Measurements from ENCODE around the gene NOL7. TPM values are rescaled to one million over a fixed set of nuclear protein-coding genes. Genes with fewer than 3 reads are reported as not detected.

The NOL7 gene
- total RNA-seq, 1 experiment from 2014 or later = 44.5 TPM

DNA sequence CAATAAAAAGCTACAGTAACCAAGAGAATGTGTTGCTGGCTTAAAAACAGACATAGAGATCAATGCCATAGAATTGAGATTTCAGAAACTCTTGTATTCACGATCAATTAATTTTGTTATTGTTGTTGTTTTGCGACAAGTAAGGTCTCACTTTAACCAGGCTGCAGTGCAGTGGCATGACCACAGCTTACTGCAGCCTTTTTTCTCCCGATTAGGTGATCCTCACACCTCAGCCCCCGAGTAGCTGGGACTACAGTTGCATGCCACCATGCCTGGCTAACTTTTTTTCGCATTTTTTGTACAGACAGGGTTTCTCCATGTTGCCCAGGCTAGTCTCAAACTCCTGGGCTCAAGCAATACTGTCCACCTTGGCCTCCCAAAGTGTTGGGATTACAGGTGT is 54.3 kb downstream of the NOL7 start:
- H3K27ac Mint-ChIP-seq (ENCODE audit: unreplicated experiment) = no peak overlapping the region
- no peak for DNase-seq
- peaks cover 16% of the 10 kb centered on the region for H3K4me1 Mint-ChIP-seq (ENCODE audit: low read depth, unreplicated experiment)
- H3K9me3 Mint-ChIP-seq (ENCODE audit: low read depth, unreplicated experiment) = no peaks in the 10 kb centered on the region
- intact Hi-C loops (cut with micrococcal nuclease; ENCODE audit: unreplicated experiment) = no loop called here
- H3K4me3 Mint-ChIP-seq (ENCODE audit: low read depth, unreplicated experiment) = no peak overlapping the region
- TF ChIP-seq CTCF (IDR thresholded peaks at IDR 0.05; ENCODE audit: unreplicated experiment) = no peak
- no peaks in the 10 kb centered on the region for H3K27me3 Mint-ChIP-seq (ENCODE audit: unreplicated experiment)
- CTCF ChIA-PET = no interaction called here
- BruUV-seq (replicated peaks) = no TSS peak
- no peaks in the 10 kb centered on the region for H3K36me3 Mint-ChIP-seq (ENCODE audit: insufficient read depth, unreplicated experiment)

Other genes with a start within 250 kb of the NOL7 start
- 8.7 and 9.5 TPM in 2 replicates for gene GFOD1, start 127.7 kb upstream of the NOL7 start, total RNA-seq (2022)
- 13.5 and 15.1 TPM in 2 replicates for gene SIRT5, start 40.7 kb upstream of the NOL7 start, total RNA-seq (2022)
- gene RANBP9, start 96.5 kb downstream of the NOL7 start, total RNA-seq (2022) = 17.8 and 20.4 TPM in 2 replicates
- gene MCUR1, start 199.2 kb downstream of the NOL7 start, total RNA-seq (2022) = 16.3 and 16.4 TPM in 2 replicates